ENCODE results near the gene KCND1. TPM values are rescaled to one million over a fixed set of nuclear protein-coding genes. Genes with fewer than 3 reads are reported as not detected.

KCND1 gene
- total and polyA plus RNA-seq, 10 of the 15 experiments (the other 5 are each of a cell fraction or from before 2014, with no cell fraction given): 0.02 to 1.0 (median 0.39) TPM

DNA sequence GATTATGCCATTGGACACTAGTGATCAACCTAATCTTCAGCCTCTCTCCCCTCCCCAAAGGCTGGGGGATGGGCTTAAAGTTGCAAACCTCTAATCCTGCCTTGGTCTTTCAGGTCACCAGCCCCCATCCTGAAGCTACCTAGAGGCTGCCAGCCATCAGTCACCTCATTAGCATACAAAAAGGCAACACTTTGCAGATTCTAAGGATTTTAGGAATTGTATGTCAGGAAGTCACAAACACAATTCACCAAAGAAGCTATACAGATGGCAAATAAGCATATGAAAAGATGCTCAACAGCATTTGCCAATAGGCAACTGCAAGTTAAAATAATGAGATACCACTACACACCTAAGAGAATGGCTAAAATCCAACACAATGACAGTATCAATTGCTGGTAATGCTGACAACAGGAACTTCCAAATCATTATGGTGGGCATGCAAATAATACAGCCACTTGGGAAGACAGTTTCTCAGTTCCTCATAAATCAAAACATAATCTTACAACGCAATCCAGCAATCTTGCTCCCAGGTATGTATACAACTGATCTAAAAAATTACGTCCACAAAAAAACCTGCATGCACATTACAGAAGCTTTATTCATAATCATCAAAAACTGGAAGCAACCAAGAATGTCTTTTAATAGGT is 43.8 kb downstream of the KCND1 start:
- ATAC-seq (no peak), DNase-seq (ENCODE audit: low read depth, low spot score) (no peak), FAIRE-seq (no peak)
- WGBS (ENCODE audit: insufficient coverage, insufficient replicate concordance, low lambda C conversion rate, missing lambda C conversion rate): 0% methylated on average over 2 of the region's 2 CpGs
- Histone ChIP-seq H3K4me2 (ENCODE audit: control insufficient read depth, insufficient read depth) (no peak overlapping the region), H3K9ac (ENCODE audit: control insufficient read depth, insufficient read depth, low read length) (no peak overlapping the region), H3K4me3 (no peak overlapping the region), H3K27ac (ENCODE audit: control insufficient read depth, insufficient read depth) (no peak overlapping the region), H4K20me1 (ENCODE audit: control insufficient read depth, insufficient read depth) (no peaks in the 10 kb centered on the region), H2AFZ (ENCODE audit: control insufficient read depth, low read depth, low read length) (no peak overlapping the region), H3K27me3 (replicated peaks in 1 of 2; ENCODE audit: control insufficient read depth in 2 of 2, insufficient read depth in 2 of 2, low read length in 1 of 2) (no peaks in the 10 kb centered on the region), H3K9me3 (replicated peaks; ENCODE audit: control insufficient read depth, insufficient read depth, low read length) (no peaks in the 10 kb centered on the region), H3K4me1 (ENCODE audit: control insufficient read depth, insufficient read depth, low read length) (0 out of 2 replicates have a peak, but pooled peaks cover 5% of the 10 kb centered on the region), H3K36me3 (ENCODE audit: control insufficient read depth in 2 of 2, insufficient read depth in 2 of 2, low read length in 1 of 2) (peaks cover 2 to 5% of the 10 kb centered on the region in 2 experiments; a peak in 3 of 4 replicates), H3K79me2 (ENCODE audit: control insufficient read depth, insufficient read depth, low read length) (no peaks in the 10 kb centered on the region)
- ChIA-PET POLR2A (interaction anchor here (2.0 kb wide), 1 partner anchor 10 kb away, joined by 13 read pairs; no protein-coding TSS in a partner anchor), RAD21 (ENCODE audit: unreplicated experiment) (interaction anchor here (1.3 kb wide), 1 partner anchor 9 kb away, joined by 3 read pairs; no protein-coding TSS in a partner anchor), SMC1A (ENCODE audit: uncharacterized antibody, unreplicated experiment) (interaction anchor here (1.5 to 1.6 kb wide), 2 partner anchors 12 kb away, joined by 3 to 4 read pairs; no protein-coding TSS in a partner anchor), CTCF (interaction anchor here (0.9 to 1.9 kb wide), 3 partner anchors 9 to 15 kb away, joined by 3 to 8 read pairs (median 4); no protein-coding TSS in a partner anchor)
- BruUV-seq (replicated peaks): no TSS peak
- intact Hi-C loops (cut with micrococcal nuclease; ENCODE audit: unreplicated experiment) (no loop called here), in situ Hi-C loops (cut with MboI) (loop anchor here (25.0 kb wide), 1 partner anchor 1716 kb away; the partner anchor contains the start of gene CDK16)
- TF ChIP-seq SPI1 (IDR thresholded peaks at IDR 0.05; ENCODE audit: borderline replicate concordance, insufficient read depth, low read depth, low read length): peak; percentile 50; the same call in 1 of the 2 replicates
- no peak for TF ChIP-seq CEBPB (IDR thresholded peaks at IDR 0.05; ENCODE audit: borderline replicate concordance in 1 of 2, low read depth in 2 of 2, low read length in 2 of 2)
- TF ChIP-seq IKZF2 (IDR thresholded peaks at IDR 0.05): peak; percentile 36 to 57; a peak in 3 of 4 replicates

DNA sequence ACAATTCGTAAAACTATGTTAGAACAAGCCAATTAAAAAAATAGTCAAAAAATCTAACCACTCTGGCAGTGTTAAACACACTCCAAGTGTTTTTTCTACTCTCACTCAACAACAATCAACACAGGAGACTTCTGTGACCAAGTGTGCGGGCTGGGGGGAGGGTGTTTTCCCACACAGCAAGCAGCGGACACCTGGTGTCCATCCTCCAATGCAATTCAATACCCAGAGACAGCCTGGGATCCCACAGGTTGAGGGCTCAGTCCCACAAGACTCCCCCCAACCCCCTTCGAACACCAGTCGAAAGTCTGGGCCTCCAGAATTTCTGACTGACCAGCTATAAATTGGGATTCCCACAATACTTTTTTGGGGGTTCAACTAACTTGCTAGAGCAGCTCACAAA is 44.5 kb downstream of the KCND1 start:
- ChIA-PET CTCF (interaction anchor here (1.1 to 1.9 kb wide), 2 partner anchors 10 to 16 kb away, joined by 3 to 8 read pairs; no protein-coding TSS in a partner anchor), POLR2A (interaction anchor here (2.0 kb wide), 1 partner anchor 11 kb away, joined by 13 read pairs; no protein-coding TSS in a partner anchor), RAD21 (ENCODE audit: unreplicated experiment) (interaction anchor here (1.3 kb wide), 2 partner anchors 10 to 13 kb away, joined by 3 to 5 read pairs; no protein-coding TSS in a partner anchor), SMC1A (ENCODE audit: uncharacterized antibody, unreplicated experiment) (interaction anchor here (1.2 to 1.5 kb wide), 3 partner anchors 9 to 12 kb away, joined by 3 to 6 read pairs (median 4); no protein-coding TSS in a partner anchor)
- no peak overlapping the region for H3K4me3 ChIP-seq
- no peak overlapping the region for H3K4me2 ChIP-seq (ENCODE audit: control insufficient read depth, insufficient read depth)
- H3K27ac ChIP-seq (ENCODE audit: control insufficient read depth, insufficient read depth): no peak overlapping the region
- in situ Hi-C loops (cut with MboI) (loop anchor here (25.0 kb wide), 1 partner anchor 1715 kb away; the partner anchor contains the start of gene CDK16), intact Hi-C loops (cut with micrococcal nuclease; ENCODE audit: unreplicated experiment) (no loop called here)
- BruUV-seq (replicated peaks): no TSS peak
- no peak overlapping the region for H2AFZ ChIP-seq (ENCODE audit: control insufficient read depth, low read depth, low read length)
- H3K9me3 ChIP-seq (replicated peaks; ENCODE audit: control insufficient read depth, insufficient read depth, low read length): no peaks in the 10 kb centered on the region
- DNase-seq (ENCODE audit: low read depth, low spot score) (no peak), ATAC-seq (no peak), FAIRE-seq (no peak)
- H3K27me3 ChIP-seq (replicated peaks in 1 of 2; ENCODE audit: control insufficient read depth in 2 of 2, insufficient read depth in 2 of 2, low read length in 1 of 2): no peaks in the 10 kb centered on the region
- H3K9ac ChIP-seq (ENCODE audit: control insufficient read depth, insufficient read depth, low read length): no peak overlapping the region
- H3K36me3 ChIP-seq (ENCODE audit: control insufficient read depth in 2 of 2, insufficient read depth in 2 of 2, low read length in 1 of 2): peaks cover 2 to 5% of the 10 kb centered on the region in 2 experiments; a peak in 3 of 4 replicates
- H3K79me2 ChIP-seq (ENCODE audit: control insufficient read depth, insufficient read depth, low read length): no peaks in the 10 kb centered on the region
- WGBS (ENCODE audit: insufficient coverage, insufficient replicate concordance, low lambda C conversion rate, missing lambda C conversion rate): 73% methylated on average over 5 of the region's 5 CpGs
- H3K4me1 ChIP-seq (ENCODE audit: control insufficient read depth, insufficient read depth, low read length): 0 out of 2 replicates have a peak, but pooled peaks cover 2% of the 10 kb centered on the region
- H4K20me1 ChIP-seq (ENCODE audit: control insufficient read depth, insufficient read depth): no peaks in the 10 kb centered on the region
- TF ChIP-seq MYB (IDR thresholded peaks at IDR 0.05; ENCODE audit: borderline replicate concordance, low read depth, low read length) (no peak), ASH2L (IDR thresholded peaks at IDR 0.05; ENCODE audit: borderline replicate concordance, low read depth) (no peak), SREBF1 (IDR thresholded peaks at IDR 0.05; ENCODE audit: low read length) (no peak), ZNF207 (IDR thresholded peaks at IDR 0.05; ENCODE audit: borderline replicate concordance) (no peak), ATF7 (IDR thresholded peaks at IDR 0.05; ENCODE audit: low read depth) (no peak), ZNF384 (IDR thresholded peaks at IDR 0.05; ENCODE audit: borderline replicate concordance, low read depth, low read length) (no peak), EZH2 (IDR thresholded peaks at IDR 0.05; ENCODE audit: borderline replicate concordance, control insufficient read depth, low read depth, low read length) (no peak), PBX3 (IDR thresholded peaks at IDR 0.05; ENCODE audit: insufficient replicate concordance, low read depth, low read length) (no peak), CHD1 (IDR thresholded peaks at IDR 0.05; ENCODE audit: low read depth, low read length) (no peak), ETV6 (conservative IDR thresholded peaks at IDR 0.05 in 1 of 2, IDR thresholded peaks at IDR 0.05 in 1 of 2; ENCODE audit: borderline replicate concordance in 1 of 2, low read depth in 1 of 2) (no peak), SIX5 (IDR thresholded peaks at IDR 0.05; ENCODE audit: low read depth, low read length, severe bottlenecking) (no peak)

All from GM12878 (cell line).